HFFc6 (cell line): ENCODE measurements around the gene MAPK8IP1. TPM values are rescaled to one million over a fixed set of nuclear protein-coding genes. Genes with fewer than 3 reads are reported as not detected.

Source experiments
- DNase-seq: peaks from one replicate; pipeline ENCODE4 v3.0.0-alpha.2; 2018
- H3K27ac Mint-ChIP-seq: 2 replicates; pipeline ENCODE4 v1.8.0; 2020; ENCODE audit warnings: mild to moderate bottlenecking, mixed read lengths
- H3K27me3 Mint-ChIP-seq: 2 replicates; pipeline ENCODE4 v1.8.0; 2021; ENCODE audit warnings: mild to moderate bottlenecking, moderate library complexity, mixed read lengths; ENCODE audit not compliant: insufficient read depth
- H3K36me3 Mint-ChIP-seq: 2 replicates; pipeline ENCODE4 v1.8.0; 2021; ENCODE audit warnings: low read depth, mixed read lengths
- H3K4me1 Mint-ChIP-seq: 2 replicates; pipeline ENCODE4 v1.8.0; 2020; ENCODE audit warnings: low read depth, mixed read lengths
- H3K4me3 Mint-ChIP-seq: 2 replicates; pipeline ENCODE4 v1.8.0; 2020; ENCODE audit warnings: mild to moderate bottlenecking, moderate library complexity, mixed read lengths
- H3K9me3 Mint-ChIP-seq: 2 replicates; pipeline ENCODE4 v1.8.0; 2020; ENCODE audit warnings: mild to moderate bottlenecking, mixed read lengths
- total RNA-seq, 6 experiments: library from RNA; stranded (reverse); fragmentation: NEBNext Ultra II Directional; extraction: Animal tissue kit (Norgen Biotek cat#: 25700); gene quantifications; 2 replicates in 1 of 6; 3 replicates in 5 of 6; pipeline ENCODE4 v1.2.3, GENCODE V29; 2021
- TF ChIP-seq, protein P1 (sequence below): fragments of 200-600 bp; sonication (generic); IDR thresholded peaks from 2 replicates; pipeline ENCODE4 v1.5.0; 2021; ENCODE audit warnings: antibody characterized with exemption, mild to moderate bottlenecking

The MAPK8IP1 gene
- total RNA-seq, 6 experiments from 2014 or later, result 7.4 to 10.0 (median 8.7) TPM

DNA sequence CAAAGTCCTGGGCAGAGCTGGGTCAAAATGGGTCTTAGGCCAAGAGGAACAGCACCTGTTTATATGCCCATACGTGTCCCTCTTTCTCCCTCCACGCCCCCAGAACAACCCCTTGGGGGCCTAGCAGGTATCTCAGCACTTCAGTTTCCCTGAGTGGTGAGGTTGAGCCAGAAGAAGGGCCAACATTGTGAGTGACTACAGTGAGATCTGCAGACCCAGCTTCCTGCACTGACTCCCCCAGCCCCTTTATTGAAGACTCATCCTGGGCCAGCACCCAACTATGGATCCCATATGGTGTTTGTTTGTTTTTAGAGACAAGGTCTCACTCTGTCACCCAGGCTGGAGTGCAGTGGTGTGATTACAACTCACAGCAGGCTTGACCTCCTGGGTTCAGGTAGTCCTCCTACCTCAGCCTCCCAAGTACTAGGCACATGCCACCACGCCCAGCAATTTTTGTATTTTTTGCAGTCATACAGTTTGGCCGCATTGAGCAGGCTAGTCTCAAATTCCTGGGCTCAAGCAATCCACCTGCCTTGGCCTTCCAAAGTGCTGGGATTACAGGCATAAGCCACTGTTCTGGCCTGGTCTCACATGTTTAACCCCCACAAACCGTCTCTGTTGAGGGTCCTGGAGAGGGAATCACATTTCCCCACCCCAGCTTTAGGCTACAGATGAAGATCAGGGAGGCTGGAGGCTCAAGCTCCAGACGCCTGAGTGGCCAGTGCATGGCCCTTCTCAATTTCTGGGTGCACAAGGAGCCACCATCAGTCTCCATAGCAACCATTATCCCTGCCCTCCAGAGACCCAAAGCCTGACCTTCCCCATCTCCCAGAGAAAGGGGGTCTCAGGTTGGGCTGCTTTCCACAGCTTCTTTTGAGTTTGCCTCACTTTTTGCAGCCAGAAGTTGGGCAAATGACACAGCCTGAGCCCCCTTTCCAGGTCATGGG, 35.4 kb downstream of the MAPK8IP1 start:
- no peak for DNase-seq
- no peak overlapping the region for H3K27ac Mint-ChIP-seq
- H3K27me3 Mint-ChIP-seq, result peaks cover 24% of the 10 kb centered on the region
- H3K36me3 Mint-ChIP-seq, result no peaks in the 10 kb centered on the region
- no peaks in the 10 kb centered on the region for H3K9me3 Mint-ChIP-seq
- peaks cover 19% of the 10 kb centered on the region for H3K4me1 Mint-ChIP-seq
- H3K4me3 Mint-ChIP-seq, result no peak overlapping the region
- TF ChIP-seq, protein P1, sequence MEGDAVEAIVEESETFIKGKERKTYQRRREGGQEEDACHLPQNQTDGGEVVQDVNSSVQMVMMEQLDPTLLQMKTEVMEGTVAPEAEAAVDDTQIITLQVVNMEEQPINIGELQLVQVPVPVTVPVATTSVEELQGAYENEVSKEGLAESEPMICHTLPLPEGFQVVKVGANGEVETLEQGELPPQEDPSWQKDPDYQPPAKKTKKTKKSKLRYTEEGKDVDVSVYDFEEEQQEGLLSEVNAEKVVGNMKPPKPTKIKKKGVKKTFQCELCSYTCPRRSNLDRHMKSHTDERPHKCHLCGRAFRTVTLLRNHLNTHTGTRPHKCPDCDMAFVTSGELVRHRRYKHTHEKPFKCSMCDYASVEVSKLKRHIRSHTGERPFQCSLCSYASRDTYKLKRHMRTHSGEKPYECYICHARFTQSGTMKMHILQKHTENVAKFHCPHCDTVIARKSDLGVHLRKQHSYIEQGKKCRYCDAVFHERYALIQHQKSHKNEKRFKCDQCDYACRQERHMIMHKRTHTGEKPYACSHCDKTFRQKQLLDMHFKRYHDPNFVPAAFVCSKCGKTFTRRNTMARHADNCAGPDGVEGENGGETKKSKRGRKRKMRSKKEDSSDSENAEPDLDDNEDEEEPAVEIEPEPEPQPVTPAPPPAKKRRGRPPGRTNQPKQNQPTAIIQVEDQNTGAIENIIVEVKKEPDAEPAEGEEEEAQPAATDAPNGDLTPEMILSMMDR, result no peak

- Mint-ChIP-seq H3K36me3 (no peaks in the 10 kb centered on the region), H3K4me1 (peaks cover 11% of the 10 kb centered on the region), H3K4me3 (no peak overlapping the region), H3K27me3 (peaks cover 34% of the 10 kb centered on the region), H3K27ac (no peak overlapping the region), H3K9me3 (no peaks in the 10 kb centered on the region)
- TF ChIP-seq, protein P1, result no peak
- no peak for DNase-seq
These were observed 36.3 kb downstream of the MAPK8IP1 start for GRCh38 chr11:45921561-45922424.

- Mint-ChIP-seq H3K9me3 (no peaks in the 10 kb centered on the region), H3K36me3 (no peaks in the 10 kb centered on the region), H3K27ac (no peak within 1 kb of the TSS), H3K4me3 (no peak within 1 kb of the TSS), H3K4me1 (peaks cover 7% of the 10 kb centered on the region; the same call in 1 of the 2 replicates), H3K27me3 (peaks cover 38% of the 10 kb centered on the region)
- no peak for DNase-seq
- TF ChIP-seq, protein P1, result no peak
These were observed 37.1 kb downstream of the MAPK8IP1 start, which contains the start of gene LARGE2 for GRCh38 chr11:45922425-45923082. TSS of gene LARGE2 (plus strand) at chr11:45922656. CDS start at chr11:45922883, 227 bp downstream.

DNA sequence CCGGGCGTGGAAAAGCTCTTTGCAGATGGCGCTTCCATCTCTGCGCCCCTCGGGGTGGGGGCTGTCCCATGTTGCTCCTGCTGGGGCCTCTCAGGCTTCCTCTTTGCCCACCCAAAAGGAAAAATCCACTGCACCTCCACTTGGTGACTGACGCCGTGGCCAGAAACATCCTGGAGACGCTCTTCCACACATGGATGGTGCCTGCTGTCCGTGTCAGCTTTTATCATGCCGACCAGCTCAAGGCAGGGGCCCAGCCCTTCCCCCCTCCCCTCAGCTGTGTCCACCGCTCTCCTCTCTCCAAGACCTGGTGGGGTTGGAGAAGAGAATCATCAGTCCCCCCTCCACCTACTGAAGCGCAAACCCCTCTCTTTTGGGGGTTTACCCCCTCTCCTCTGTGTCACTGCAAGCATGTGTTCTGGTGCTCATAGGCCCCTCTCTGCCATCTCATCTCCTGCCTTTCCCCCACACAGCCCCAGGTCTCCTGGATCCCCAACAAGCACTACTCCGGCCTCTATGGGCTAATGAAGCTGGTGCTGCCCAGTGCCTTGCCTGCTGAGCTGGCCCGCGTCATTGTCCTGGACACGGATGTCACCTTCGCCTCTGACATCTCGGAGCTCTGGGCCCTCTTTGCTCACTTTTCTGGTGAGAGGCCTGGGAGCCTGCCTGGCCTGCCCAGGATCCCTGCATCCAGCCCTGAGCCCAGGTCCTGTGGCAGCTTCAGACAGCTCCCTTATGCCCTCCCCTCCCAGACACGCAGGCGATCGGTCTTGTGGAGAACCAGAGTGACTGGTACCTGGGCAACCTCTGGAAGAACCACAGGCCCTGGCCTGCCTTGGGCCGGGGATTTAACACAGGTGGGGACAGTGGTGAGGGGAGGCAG, 38.8 kb downstream of the MAPK8IP1 start:
- peaks cover 34% of the 10 kb centered on the region for H3K27me3 Mint-ChIP-seq

More for the DNA sequence above, 38.8 kb downstream of the MAPK8IP1 start:
- no peaks in the 10 kb centered on the region for H3K4me1 Mint-ChIP-seq
- no peak overlapping the region for H3K27ac Mint-ChIP-seq
- TF ChIP-seq, protein P1, result no peak
- no peak for DNase-seq
- no peaks in the 10 kb centered on the region for H3K36me3 Mint-ChIP-seq
- no peak overlapping the region for H3K4me3 Mint-ChIP-seq
- H3K9me3 Mint-ChIP-seq, result no peaks in the 10 kb centered on the region
